K562 (cell line): ENCODE results near the gene ABHD8. TPM values are rescaled to one million over a fixed set of nuclear protein-coding genes. Genes with fewer than 3 reads are reported as not detected.
A peak's percentile ranks its signal among the peaks of the same experiment; 100 is the strongest.

Source experiments
- HDAC6 ChIP-seq: IDR thresholded peaks from 2 replicates; pipeline ENCODE4 v1.6.1; 2012; ENCODE audit warnings: low read depth, mild to moderate bottlenecking, control low read depth, inconsistent platforms, low read length, moderate library complexity
- HDAC8 ChIP-seq: fragments of 450-650 bp; IDR thresholded peaks from 2 replicates; pipeline ENCODE4 v1.6.1; 2016; ENCODE audit warnings: mild to moderate bottlenecking, missing genetic modification characterization, moderate library complexity, missing compliant biosample characterization
- IRF2 ChIP-seq: sonication (generic); formaldehyde crosslinking; IDR thresholded peaks from 2 replicates; pipeline ENCODE4 v1.8.1; 2022; ENCODE audit warnings: mild to moderate bottlenecking, missing genetic modification reagents
- KLF16 ChIP-seq: IDR thresholded peaks from 2 replicates; pipeline ENCODE4 v1.6.1; 2016; ENCODE audit warnings: antibody characterized with exemption
- NR2F6 ChIP-seq: fragments of 450-650 bp; formaldehyde crosslinking; IDR thresholded peaks from 2 replicates; pipeline ENCODE4 v1.4.0; 2020; ENCODE audit warnings: mild to moderate bottlenecking
- PTRF ChIP-seq: fragments of 450-650 bp; IDR thresholded peaks from 2 replicates; pipeline ENCODE4 v1.6.1; 2016; ENCODE audit warnings: mild to moderate bottlenecking, missing genetic modification characterization, missing compliant biosample characterization
- RBM39 ChIP-seq: fragments of 200-400 bp; formaldehyde crosslinking; optimal IDR thresholded peaks from 2 replicates; pipeline ENCODE3; 2018; ENCODE audit warnings: low read depth, low read length
- TCFL5 ChIP-seq: fragments of 250-450 bp; sonication (Bioruptor Pico); conservative IDR thresholded peaks from 2 replicates; pipeline ENCODE4 v1.6.1; 2021; ENCODE audit warnings: mild to moderate bottlenecking, moderate library complexity, matching md5 sums
- TGIF2 ChIP-seq: sonication (generic); formaldehyde crosslinking; IDR thresholded peaks from 2 replicates; pipeline ENCODE4 v1.8.1; 2022; ENCODE audit warnings: mild to moderate bottlenecking, missing genetic modification reagents, moderate library complexity
- ZFP1 ChIP-seq: fragments of 450-650 bp; formaldehyde crosslinking; IDR thresholded peaks from 2 replicates; pipeline ENCODE4 v1.4.0; 2020; ENCODE audit warnings: mild to moderate bottlenecking, mixed read lengths
- ZFP91 ChIP-seq: sonication (generic); formaldehyde crosslinking; IDR thresholded peaks from 2 replicates; pipeline ENCODE4 v1.8.0; 2022; ENCODE audit warnings: mild to moderate bottlenecking, missing genetic modification reagents
- ZNF79 ChIP-seq: fragments of 250-450 bp; sonication (Bioruptor Pico); IDR thresholded peaks from 2 replicates; pipeline ENCODE4 v1.4.0; 2020; ENCODE audit warnings: low read depth, mild to moderate bottlenecking, moderate library complexity
- polyA plus RNA-seq, 8 experiments: library from polyadenylated mRNA; depleted of rRNA in 4 of 8; stranded (reverse) in 5 of 8; unstranded in 3 of 8; fragments of >200 nt; fragmentation: Nextera tagmentation in 2 of 8; fragmentation: Illumina TruSeq in 1 of 8; extraction: Ambion mirVana in 2 of 8; extraction: Trizol in 1 of 8; gene quantifications; 2 replicates each; pipeline versions ENCODE4 v1.2.1 to v1.2.3, GENCODE V29; 2011 to 2014; ENCODE audit warnings: inconsistent platforms in 1 of 8, missing spikeins in 1 of 8
- total RNA-seq, 7 experiments: library from RNA; depleted of rRNA in 6 of 7; stranded (reverse); fragments of >200 nt in 6 of 7; fragmentation: Illumina TruSeq in 2 of 7; extraction: Trizol in 2 of 7; gene quantifications; 2 replicates each; pipeline versions ENCODE4 v1.2.1 to v1.2.3, GENCODE V29; 2011 to 2021; ENCODE audit warnings: low replicate concordance in 1 of 7
- TF ChIP-seq, protein P1 (sequence below), 2 experiments: fragments of 450-650 bp; IDR thresholded peaks; 2 replicates each; pipeline ENCODE4 v1.6.1; 2016
- TF ChIP-seq, protein P2 (sequence below): fragments of 450-650 bp; IDR thresholded peaks from 2 replicates; pipeline ENCODE4 v1.6.1; 2017; ENCODE audit warnings: antibody characterized with exemption, mild to moderate bottlenecking
- TF ChIP-seq, protein P3 (sequence below): fragments of 450-650 bp; IDR thresholded peaks from 2 replicates; pipeline ENCODE4 v1.6.1; 2016; ENCODE audit warnings: antibody characterized with exemption
- TF ChIP-seq, protein P4 (sequence below): IDR thresholded peaks from 2 replicates; pipeline ENCODE4 v1.6.1; 2011; ENCODE audit warnings: borderline replicate concordance, low read depth, mild to moderate bottlenecking, moderate library complexity, low read length; ENCODE audit not compliant: insufficient read depth, poor library complexity, severe bottlenecking

ABHD8 gene
- total and polyA plus RNA-seq, 9 of the 15 experiments (the other 6 are each of a cell fraction or from before 2014, with no cell fraction given) = 0.04 to 6.6 (median 2.0) TPM; not detected in 1

DNA sequence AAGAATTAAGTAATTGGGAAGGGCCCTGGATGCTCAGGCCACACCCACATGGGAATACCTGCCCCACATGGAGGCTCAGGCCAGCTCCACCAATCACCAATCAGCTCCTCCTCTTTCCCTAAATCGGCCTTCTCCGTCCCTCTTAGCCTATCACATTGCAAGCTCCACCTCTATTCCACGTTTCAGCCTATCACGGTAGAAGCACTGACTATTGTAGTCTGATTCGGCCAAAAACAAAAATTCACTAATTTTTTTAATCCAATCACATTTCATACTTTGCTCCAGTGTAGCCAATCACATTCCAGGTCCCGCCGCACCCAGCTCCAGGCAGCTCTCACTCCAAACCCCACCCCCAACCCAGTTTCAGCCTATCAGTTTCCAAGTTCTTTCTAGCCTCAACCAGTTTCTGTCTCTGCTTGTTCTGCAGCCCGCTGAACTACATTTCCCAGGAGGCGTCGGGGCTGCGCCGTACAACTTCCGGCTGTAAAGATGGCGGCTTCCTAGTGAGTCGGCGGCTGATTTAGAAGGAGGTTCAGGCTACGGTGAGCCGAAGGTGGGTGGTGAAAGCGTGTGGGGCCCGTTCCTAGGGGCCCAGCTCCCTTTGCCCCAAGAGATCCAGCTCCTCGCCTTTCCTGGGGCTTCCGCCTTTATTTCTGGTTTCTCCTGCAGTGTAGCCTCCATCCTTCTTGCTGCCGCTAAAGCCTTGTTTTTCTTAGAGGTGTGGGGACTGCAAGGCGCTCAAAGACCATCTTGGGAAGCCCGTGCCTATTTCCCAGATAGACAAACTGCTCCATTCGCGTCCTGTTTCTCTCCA is 36.0 kb downstream of the ABHD8 start, which contains the start of gene BABAM1 (continued):
- TF ChIP-seq, protein P1, sequence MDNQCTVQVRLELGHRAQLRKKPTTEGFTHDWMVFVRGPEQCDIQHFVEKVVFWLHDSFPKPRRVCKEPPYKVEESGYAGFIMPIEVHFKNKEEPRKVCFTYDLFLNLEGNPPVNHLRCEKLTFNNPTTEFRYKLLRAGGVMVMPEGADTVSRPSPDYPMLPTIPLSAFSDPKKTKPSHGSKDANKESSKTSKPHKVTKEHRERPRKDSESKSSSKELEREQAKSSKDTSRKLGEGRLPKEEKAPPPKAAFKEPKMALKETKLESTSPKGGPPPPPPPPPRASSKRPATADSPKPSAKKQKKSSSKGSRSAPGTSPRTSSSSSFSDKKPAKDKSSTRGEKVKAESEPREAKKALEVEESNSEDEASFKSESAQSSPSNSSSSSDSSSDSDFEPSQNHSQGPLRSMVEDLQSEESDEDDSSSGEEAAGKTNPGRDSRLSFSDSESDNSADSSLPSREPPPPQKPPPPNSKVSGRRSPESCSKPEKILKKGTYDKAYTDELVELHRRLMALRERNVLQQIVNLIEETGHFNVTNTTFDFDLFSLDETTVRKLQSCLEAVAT (IDR thresholded peaks at IDR 0.05) = peak in 1 of 2 experiments; percentile 96; a peak in 2 of 4 replicates
- TF ChIP-seq HDAC8 (no peak), ZNF79 (0 out of 2 replicates have a peak, but pooled peaks have one; percentile 44), HDAC6 (no peak), ZFP91 (CRISPR knock-in tag) (no peak), TGIF2 (no peak), RBM39 (no peak), ZFP1 (CRISPR knock-in tag) (no peak), KLF16 (peak; percentile 57; the same call in 1 of the 2 replicates), PTRF (tag) (0 out of 2 replicates have a peak, but pooled peaks have one; percentile 55), IRF2 (no peak), NR2F6 (CRISPR knock-in tag) (no peak), TCFL5 (0 out of 2 replicates have a peak, but pooled peaks have one; percentile 13)
- TF ChIP-seq, protein P2, sequence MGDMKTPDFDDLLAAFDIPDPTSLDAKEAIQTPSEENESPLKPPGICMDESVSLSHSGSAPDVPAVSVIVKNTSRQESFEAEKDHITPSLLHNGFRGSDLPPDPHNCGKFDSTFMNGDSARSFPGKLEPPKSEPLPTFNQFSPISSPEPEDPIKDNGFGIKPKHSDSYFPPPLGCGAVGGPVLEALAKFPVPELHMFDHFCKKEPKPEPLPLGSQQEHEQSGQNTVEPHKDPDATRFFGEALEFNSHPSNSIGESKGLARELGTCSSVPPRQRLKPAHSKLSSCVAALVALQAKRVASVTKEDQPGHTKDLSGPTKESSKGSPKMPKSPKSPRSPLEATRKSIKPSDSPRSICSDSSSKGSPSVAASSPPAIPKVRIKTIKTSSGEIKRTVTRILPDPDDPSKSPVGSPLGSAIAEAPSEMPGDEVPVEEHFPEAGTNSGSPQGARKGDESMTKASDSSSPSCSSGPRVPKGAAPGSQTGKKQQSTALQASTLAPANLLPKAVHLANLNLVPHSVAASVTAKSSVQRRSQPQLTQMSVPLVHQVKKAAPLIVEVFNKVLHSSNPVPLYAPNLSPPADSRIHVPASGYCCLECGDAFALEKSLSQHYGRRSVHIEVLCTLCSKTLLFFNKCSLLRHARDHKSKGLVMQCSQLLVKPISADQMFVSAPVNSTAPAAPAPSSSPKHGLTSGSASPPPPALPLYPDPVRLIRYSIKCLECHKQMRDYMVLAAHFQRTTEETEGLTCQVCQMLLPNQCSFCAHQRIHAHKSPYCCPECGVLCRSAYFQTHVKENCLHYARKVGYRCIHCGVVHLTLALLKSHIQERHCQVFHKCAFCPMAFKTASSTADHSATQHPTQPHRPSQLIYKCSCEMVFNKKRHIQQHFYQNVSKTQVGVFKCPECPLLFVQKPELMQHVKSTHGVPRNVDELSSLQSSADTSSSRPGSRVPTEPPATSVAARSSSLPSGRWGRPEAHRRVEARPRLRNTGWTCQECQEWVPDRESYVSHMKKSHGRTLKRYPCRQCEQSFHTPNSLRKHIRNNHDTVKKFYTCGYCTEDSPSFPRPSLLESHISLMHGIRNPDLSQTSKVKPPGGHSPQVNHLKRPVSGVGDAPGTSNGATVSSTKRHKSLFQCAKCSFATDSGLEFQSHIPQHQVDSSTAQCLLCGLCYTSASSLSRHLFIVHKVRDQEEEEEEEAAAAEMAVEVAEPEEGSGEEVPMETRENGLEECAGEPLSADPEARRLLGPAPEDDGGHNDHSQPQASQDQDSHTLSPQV = no peak
- TF ChIP-seq, protein P3, sequence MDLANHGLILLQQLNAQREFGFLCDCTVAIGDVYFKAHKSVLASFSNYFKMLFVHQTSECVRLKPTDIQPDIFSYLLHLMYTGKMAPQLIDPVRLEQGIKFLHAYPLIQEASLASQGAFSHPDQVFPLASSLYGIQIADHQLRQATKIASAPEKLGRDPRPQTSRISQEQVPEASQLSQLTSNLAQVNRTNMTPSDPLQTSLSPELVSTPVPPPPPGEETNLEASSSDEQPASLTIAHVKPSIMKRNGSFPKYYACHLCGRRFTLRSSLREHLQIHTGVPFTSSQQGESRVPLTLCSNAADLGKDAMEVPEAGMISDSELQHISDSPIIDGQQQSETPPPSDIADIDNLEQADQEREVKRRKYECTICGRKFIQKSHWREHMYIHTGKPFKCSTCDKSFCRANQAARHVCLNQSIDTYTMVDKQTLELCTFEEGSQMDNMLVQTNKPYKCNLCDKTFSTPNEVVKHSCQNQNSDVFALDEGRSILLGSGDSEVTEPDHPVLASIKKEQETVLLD = no peak
- TF ChIP-seq, protein P4, sequence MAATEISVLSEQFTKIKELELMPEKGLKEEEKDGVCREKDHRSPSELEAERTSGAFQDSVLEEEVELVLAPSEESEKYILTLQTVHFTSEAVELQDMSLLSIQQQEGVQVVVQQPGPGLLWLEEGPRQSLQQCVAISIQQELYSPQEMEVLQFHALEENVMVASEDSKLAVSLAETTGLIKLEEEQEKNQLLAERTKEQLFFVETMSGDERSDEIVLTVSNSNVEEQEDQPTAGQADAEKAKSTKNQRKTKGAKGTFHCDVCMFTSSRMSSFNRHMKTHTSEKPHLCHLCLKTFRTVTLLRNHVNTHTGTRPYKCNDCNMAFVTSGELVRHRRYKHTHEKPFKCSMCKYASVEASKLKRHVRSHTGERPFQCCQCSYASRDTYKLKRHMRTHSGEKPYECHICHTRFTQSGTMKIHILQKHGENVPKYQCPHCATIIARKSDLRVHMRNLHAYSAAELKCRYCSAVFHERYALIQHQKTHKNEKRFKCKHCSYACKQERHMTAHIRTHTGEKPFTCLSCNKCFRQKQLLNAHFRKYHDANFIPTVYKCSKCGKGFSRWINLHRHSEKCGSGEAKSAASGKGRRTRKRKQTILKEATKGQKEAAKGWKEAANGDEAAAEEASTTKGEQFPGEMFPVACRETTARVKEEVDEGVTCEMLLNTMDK = no peak
